Mesendoderm (in vitro differentiated cells): Measurements from ENCODE around the gene CCDC7.

Experiments
- DNase-seq: peaks from one replicate; pipeline ENCODE4 v3.0.0; 2013
- H2AK5ac ChIP-seq: 2 replicates; pipeline ENCODE4 v1.6.1; 2013; ENCODE audit warnings: low read length, inconsistent platforms
- H2BK120ac ChIP-seq: 2 replicates; pipeline ENCODE4 v1.6.1; 2013; ENCODE audit warnings: low read depth, mild to moderate bottlenecking, low read length, moderate library complexity, mixed read lengths
- H2BK15ac ChIP-seq: replicated peaks from 2 replicates; pipeline ENCODE4 v1.6.1; 2013; ENCODE audit warnings: low read depth, mild to moderate bottlenecking, moderate library complexity
- H2BK5ac ChIP-seq: 2 replicates; pipeline ENCODE4 v1.6.1; 2013; ENCODE audit warnings: low read length, inconsistent platforms
- H3K18ac ChIP-seq: 2 replicates; pipeline ENCODE4 v1.6.1; 2013; ENCODE audit warnings: mild to moderate bottlenecking, low read length, mixed read lengths
- H3K23ac ChIP-seq: one replicate; pipeline ENCODE4 v1.6.1; 2013; ENCODE audit warnings: low read length
- H3K27ac ChIP-seq: 2 replicates; pipeline ENCODE4 v1.5.1; 2013; ENCODE audit warnings: low read depth, mild to moderate bottlenecking, inconsistent platforms, low read length, moderate library complexity
- H3K27me3 ChIP-seq: 2 replicates; pipeline ENCODE4 v1.6.1; 2013; ENCODE audit warnings: low read length, control low read depth, mild to moderate bottlenecking, inconsistent platforms; ENCODE audit not compliant: insufficient read depth, poor library complexity
- H3K36me3 ChIP-seq: 2 replicates; pipeline ENCODE4 v1.6.1; 2013; ENCODE audit warnings: low read length, inconsistent platforms; ENCODE audit not compliant: control insufficient read depth, insufficient read depth
- H3K4ac ChIP-seq: one replicate; pipeline ENCODE4 v1.6.1; 2013; ENCODE audit warnings: low read depth, mild to moderate bottlenecking, low read length, moderate library complexity
- H3K4me1 ChIP-seq: 2 replicates; pipeline ENCODE4 v1.6.1; 2013; ENCODE audit warnings: low read depth, low read length, inconsistent platforms; ENCODE audit not compliant: control insufficient read depth
- H3K4me2 ChIP-seq: 2 replicates; pipeline ENCODE4 v1.6.1; 2013; ENCODE audit warnings: low read length
- H3K4me3 ChIP-seq: 2 replicates; pipeline ENCODE4 v1.5.1; 2013; ENCODE audit warnings: mild to moderate bottlenecking, low read length
- H3K56ac ChIP-seq: one replicate; pipeline ENCODE4 v1.6.1; 2013; ENCODE audit warnings: low read length
- H3K79me1 ChIP-seq: 2 replicates; pipeline ENCODE4 v1.6.1; 2013; ENCODE audit warnings: low read length, inconsistent platforms
- H3K79me2 ChIP-seq: 2 replicates; pipeline ENCODE4 v1.6.1; 2013; ENCODE audit warnings: mild to moderate bottlenecking, low read length; ENCODE audit not compliant: control insufficient read depth, insufficient read depth
- H3K9ac ChIP-seq: 2 replicates; pipeline ENCODE4 v1.6.1; 2013; ENCODE audit warnings: low read length, inconsistent platforms
- H4K5ac ChIP-seq: one replicate; pipeline ENCODE4 v1.6.1; 2013; ENCODE audit warnings: low read length
- H4K8ac ChIP-seq: one replicate; pipeline ENCODE4 v1.6.1; 2013; ENCODE audit warnings: low read depth, mild to moderate bottlenecking, control low read depth, low read length, moderate library complexity
- WGBS: extraction: QIAGEN DNeasy Blood & Tissue Kit; methylation state at CpG from one replicate; pipeline ENCODE4 v1.1.7; 2013; ENCODE audit warnings: low lambda C conversion rate, missing lambda C conversion rate; ENCODE audit not compliant: insufficient coverage; ENCODE audit errors: extremely low coverage; 5-methylcytosine and 5-hydroxymethylcytosine counted together

Gene CCDC7

GRCh38 chr10:32408690-32409089, 37.2 kb upstream of the CCDC7 start:
- no peak overlapping the region for H4K8ac ChIP-seq
- no peak overlapping the region for H2BK5ac ChIP-seq

DNA sequence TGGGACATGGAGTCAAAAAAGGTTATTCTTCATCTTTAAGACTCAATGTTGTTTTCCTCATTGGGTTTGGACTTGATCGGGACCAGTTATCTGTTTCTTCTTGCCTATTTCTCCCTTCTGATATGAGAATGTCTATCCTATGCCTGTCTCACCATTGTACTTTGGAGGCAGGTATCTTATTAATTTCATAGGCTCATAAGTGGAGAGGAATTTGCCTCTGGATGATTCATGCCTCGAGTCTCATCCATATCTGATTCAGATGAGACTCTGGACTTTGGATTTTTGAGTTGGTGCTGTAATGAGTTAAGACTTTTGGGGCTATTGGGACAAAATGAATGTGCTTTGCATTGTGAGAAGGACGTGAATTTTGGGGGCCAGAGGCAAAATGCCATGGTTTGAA, 36.2 kb upstream of the CCDC7 start:
- Histone ChIP-seq H2BK5ac (no peak overlapping the region), H3K9ac (no peak overlapping the region), H3K4me2 (no peak overlapping the region), H3K23ac (no peak overlapping the region), H3K36me3 (no peaks in the 10 kb centered on the region), H2BK15ac (no peak overlapping the region), H3K4me1 (no peaks in the 10 kb centered on the region), H3K79me1 (no peaks in the 10 kb centered on the region), H3K79me2 (no peaks in the 10 kb centered on the region), H2AK5ac (no peak overlapping the region), H3K27me3 (no peaks in the 10 kb centered on the region), H3K56ac (no peak overlapping the region), H4K8ac (no peak overlapping the region), H3K18ac (no peak overlapping the region), H2BK120ac (no peak overlapping the region), H3K4ac (no peak overlapping the region), H3K4me3 (no peak overlapping the region), H4K5ac (no peak overlapping the region), H3K27ac (no peak overlapping the region)
- WGBS = no CpG with 5 or more reads among the region's 3 CpGs
- DNase-seq = no peak

More at GRCh38 chr10:32408690-32409089, 37.2 kb upstream of the CCDC7 start:
- Histone ChIP-seq H3K4ac (no peak overlapping the region), H2BK120ac (no peak overlapping the region), H3K27ac (no peak overlapping the region), H3K56ac (no peak overlapping the region), H3K36me3 (no peaks in the 10 kb centered on the region), H3K23ac (no peak overlapping the region), H2AK5ac (no peak overlapping the region), H3K4me2 (no peak overlapping the region), H3K4me3 (no peak overlapping the region), H3K79me2 (no peaks in the 10 kb centered on the region), H3K9ac (no peak overlapping the region), H2BK15ac (no peak overlapping the region), H3K27me3 (no peaks in the 10 kb centered on the region), H3K79me1 (no peaks in the 10 kb centered on the region), H4K5ac (no peak overlapping the region), H3K18ac (no peak overlapping the region), H3K4me1 (no peaks in the 10 kb centered on the region)
- WGBS = no CpG with 5 or more reads among the region's 5 CpGs
- no peak for DNase-seq

DNA sequence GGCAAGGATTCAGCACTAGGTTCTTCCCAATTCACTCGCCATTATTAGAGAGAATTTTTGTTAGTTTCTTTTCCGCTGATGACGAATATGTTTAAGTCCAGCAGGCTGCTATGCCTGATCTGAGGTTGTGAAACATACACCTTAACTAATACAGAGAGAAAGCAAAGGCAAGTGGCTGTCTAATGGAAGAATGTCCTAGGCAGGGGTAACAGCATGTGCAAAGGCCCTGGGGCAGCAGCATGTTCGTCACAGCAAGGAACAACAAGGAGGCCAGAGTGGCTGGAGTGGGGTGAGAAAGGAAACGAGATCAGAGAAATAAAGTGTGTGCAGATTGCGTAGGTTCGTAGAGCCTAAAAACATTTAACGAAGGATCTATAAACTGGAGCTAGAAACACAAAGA, 35.4 kb upstream of the CCDC7 start:
- H3K4me2 ChIP-seq = no peak overlapping the region
- no peak overlapping the region for H4K5ac ChIP-seq
- no peaks in the 10 kb centered on the region for H3K79me2 ChIP-seq
- DNase-seq = no peak
- H3K56ac ChIP-seq = no peak overlapping the region
- H3K27me3 ChIP-seq = no peaks in the 10 kb centered on the region
- H2AK5ac ChIP-seq = no peak overlapping the region
- no peaks in the 10 kb centered on the region for H3K4me1 ChIP-seq
- H2BK15ac ChIP-seq = no peak overlapping the region
- no peak overlapping the region for H3K9ac ChIP-seq
- no peak overlapping the region for H3K23ac ChIP-seq
- H3K36me3 ChIP-seq = no peaks in the 10 kb centered on the region
- H3K4me3 ChIP-seq = no peak overlapping the region
- no peaks in the 10 kb centered on the region for H3K79me1 ChIP-seq
- no peak overlapping the region for H2BK5ac ChIP-seq
- H3K4ac ChIP-seq = no peak overlapping the region
- no peak overlapping the region for H4K8ac ChIP-seq
- no CpG with 5 or more reads among the region's 8 CpGs for WGBS
- no peak overlapping the region for H2BK120ac ChIP-seq
- no peak overlapping the region for H3K18ac ChIP-seq
- H3K27ac ChIP-seq = no peak overlapping the region

DNA sequence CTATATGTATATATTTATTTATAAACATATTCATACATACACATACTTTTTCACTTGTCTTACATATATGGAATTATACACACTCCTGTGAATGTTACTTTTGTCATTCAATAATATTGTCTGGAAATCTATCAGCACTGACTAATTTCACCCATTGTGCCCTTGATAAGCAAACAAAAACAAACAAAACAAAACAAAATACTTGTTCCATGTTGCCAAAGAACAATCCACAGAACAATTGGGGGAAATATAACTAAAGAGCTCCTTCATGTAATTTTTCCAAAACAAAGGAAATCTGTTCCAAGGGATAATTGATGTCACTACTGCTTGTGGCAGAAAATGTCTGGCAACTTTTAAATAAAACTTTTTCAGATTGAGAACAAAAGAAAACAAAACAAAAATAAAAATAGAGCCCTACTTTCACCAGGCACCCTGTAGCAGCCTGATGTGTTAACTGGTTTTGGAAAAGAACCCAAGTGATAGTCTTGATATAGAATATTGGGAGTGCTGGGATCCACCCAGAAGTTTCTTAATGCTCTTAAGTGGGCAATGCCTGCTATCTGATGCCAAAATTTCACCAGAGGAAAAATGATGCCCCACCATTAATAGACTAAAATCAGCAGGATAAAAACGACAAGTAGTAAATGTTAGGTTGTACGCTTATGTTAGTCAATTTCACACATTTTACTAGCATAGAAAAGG, 34.0 kb upstream of the CCDC7 start:
- Histone ChIP-seq H3K79me1 (no peaks in the 10 kb centered on the region), H3K18ac (no peak overlapping the region), H4K5ac (no peak overlapping the region), H3K27me3 (no peaks in the 10 kb centered on the region), H3K56ac (no peak overlapping the region), H3K27ac (no peak overlapping the region), H3K4ac (no peak overlapping the region), H2BK120ac (no peak overlapping the region), H3K23ac (no peak overlapping the region), H3K79me2 (no peaks in the 10 kb centered on the region), H3K9ac (no peak overlapping the region), H3K4me1 (no peaks in the 10 kb centered on the region), H3K36me3 (no peaks in the 10 kb centered on the region), H2BK15ac (no peak overlapping the region), H2AK5ac (no peak overlapping the region), H2BK5ac (no peak overlapping the region), H3K4me2 (no peak overlapping the region), H4K8ac (no peak overlapping the region), H3K4me3 (no peak overlapping the region)
- WGBS = no CpG with 5 or more reads among the region's 2 CpGs
- DNase-seq = no peak

DNA sequence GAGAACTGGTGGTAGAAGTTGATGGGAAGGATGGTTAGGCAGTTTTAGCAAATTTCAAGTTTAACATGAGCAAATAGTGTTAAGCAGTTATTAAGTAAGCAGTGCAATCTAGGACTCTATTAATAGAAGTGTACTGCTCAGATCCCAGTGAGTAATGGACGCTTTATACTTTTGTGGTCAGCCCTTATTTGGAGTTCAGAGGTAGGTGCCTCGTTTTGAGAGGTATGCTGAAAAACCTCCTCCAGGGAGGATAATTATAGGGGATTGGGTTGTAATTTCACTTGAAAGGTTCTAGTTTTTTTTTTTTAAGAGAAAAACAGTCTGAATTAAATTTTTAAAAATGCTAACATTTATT, 33.5 kb upstream of the CCDC7 start:
- Histone ChIP-seq H2BK120ac (no peak overlapping the region), H3K4me2 (no peak overlapping the region), H2BK5ac (no peak overlapping the region), H4K5ac (no peak overlapping the region), H3K4ac (no peak overlapping the region), H3K56ac (no peak overlapping the region), H3K9ac (no peak overlapping the region), H3K4me3 (no peak overlapping the region), H3K79me2 (no peaks in the 10 kb centered on the region), H3K18ac (no peak overlapping the region), H2BK15ac (no peak overlapping the region), H2AK5ac (no peak overlapping the region), H3K23ac (no peak overlapping the region), H3K79me1 (no peaks in the 10 kb centered on the region), H3K27ac (no peak overlapping the region), H4K8ac (no peak overlapping the region), H3K27me3 (no peaks in the 10 kb centered on the region), H3K36me3 (no peaks in the 10 kb centered on the region), H3K4me1 (no peaks in the 10 kb centered on the region)
- no peak for DNase-seq
- WGBS = no CpG with 5 or more reads among the region's 2 CpGs

DNA sequence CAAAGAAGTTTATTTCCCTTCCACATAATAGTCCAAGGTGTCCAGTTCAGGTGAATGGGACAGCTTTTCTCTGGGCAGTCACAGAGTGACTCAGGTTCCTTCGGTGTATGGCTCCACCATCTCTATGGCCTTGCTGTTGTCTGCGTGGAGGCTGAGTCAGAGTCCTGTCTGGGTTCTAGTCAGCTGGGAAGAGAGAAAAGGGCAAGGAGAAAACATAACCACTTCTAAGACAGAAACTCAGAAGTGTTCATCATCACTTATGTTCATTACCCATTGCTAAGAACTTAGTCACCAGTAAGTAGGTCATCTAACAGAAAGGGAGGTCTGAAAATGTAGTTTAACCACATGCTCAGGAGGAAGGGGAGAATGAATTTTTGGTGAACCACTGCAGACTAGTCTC, 32.4 kb upstream of the CCDC7 start:
- Histone ChIP-seq H3K56ac (no peak overlapping the region), H3K23ac (no peak overlapping the region), H3K18ac (no peak overlapping the region), H3K79me2 (no peaks in the 10 kb centered on the region), H3K4me1 (no peaks in the 10 kb centered on the region), H3K36me3 (no peaks in the 10 kb centered on the region), H3K79me1 (no peaks in the 10 kb centered on the region), H2BK15ac (no peak overlapping the region), H3K9ac (no peak overlapping the region), H3K27me3 (no peaks in the 10 kb centered on the region), H4K8ac (no peak overlapping the region), H2BK120ac (no peak overlapping the region), H3K4me3 (no peak overlapping the region), H3K4ac (no peak overlapping the region), H4K5ac (no peak overlapping the region), H3K4me2 (no peak overlapping the region), H2AK5ac (no peak overlapping the region), H3K27ac (no peak overlapping the region), H2BK5ac (no peak overlapping the region)
- whole genome bisulfite sequencing = no CpG with 5 or more reads among the region's 2 CpGs
- no peak for DNase-seq
